Lower leg skin (tissue), 4 donors: ENCODE data around the gene WNT6. TPM values are rescaled to one million over a fixed set of nuclear protein-coding genes. Genes with fewer than 3 reads are reported as not detected.

ENCODE experiments used
- DNase-seq, 2 donors: peaks; one replicate each; pipeline ENCODE4 v3.0.0-alpha.2; 2019; ENCODE audit warnings: low spot score in 2 of 2
- H3K4me3 ChIP-seq: fragments of 200-600 bp; sonication (generic); 2 replicates; pipeline ENCODE4 v1.5.1; 2017; ENCODE audit warnings: mild to moderate bottlenecking, low read depth; ENCODE audit not compliant: poor library complexity, severe bottlenecking
- CTCF ChIP-seq, 3 donors: fragments of 450-650 bp; IDR thresholded peaks; one replicate each; pipeline ENCODE4 v1.5.1; 2016; ENCODE audit warnings: antibody characterized with exemption in 3 of 3, mild to moderate bottlenecking in 3 of 3, moderate library complexity in 2 of 3
- POLR2A ChIP-seq, 2 donors: fragments of 450-650 bp; IDR thresholded peaks; one replicate each; pipeline ENCODE4 v1.6.1; 2016 to 2017; ENCODE audit warnings: antibody characterized with exemption in 2 of 2, mild to moderate bottlenecking in 1 of 2, moderate library complexity in 1 of 2
- WGBS, 2 donors: methylation state at CpG; one replicate each; pipeline ENCODE4 v1.1.5; 2018; 5-methylcytosine and 5-hydroxymethylcytosine counted together
- intact Hi-C: fragments of 100-400 bp; cut with DNase I; formaldehyde crosslinking; loops from one replicate; pipeline ENCODE4 v1.15.0; 2023; ENCODE audit warnings: low total_unique reads
- total RNA-seq, 4 donors: library from RNA; depleted of rRNA; stranded (reverse); fragments of >200 nt; gene quantifications; one replicate each; pipeline ENCODE4 v1.1.0, GENCODE V29; 2016

Gene WNT6
- total RNA-seq, 4 donors from 2014 or later: 1.3 to 5.5 (median 3.7) TPM

- TF ChIP-seq POLR2A (IDR thresholded peaks at IDR 0.05) (no peak), CTCF (IDR thresholded peaks at IDR 0.05) (no peak)
- DNase-seq: peak in 1 of 2 donors; percentile 88
- H3K4me3 ChIP-seq: no peak overlapping the region
- intact Hi-C loops: no loop called here
- WGBS, 2 donors: 44 to 59% methylated on average over 12 of the region's 12 CpGs
Observed at GRCh38 chr2:218894151-218894879, 34.7 kb downstream of the WNT6 start.

GRCh38 chr2:218894880-218895157, 35.2 kb downstream of the WNT6 start:
- no peak overlapping the region for H3K4me3 ChIP-seq
- peak in 1 of 2 donors; percentile 76 for DNase-seq
- WGBS, 2 donors: 51 to 73% methylated on average over 4 of the region's 4 CpGs
- TF ChIP-seq CTCF (IDR thresholded peaks at IDR 0.05) (no peak), POLR2A (IDR thresholded peaks at IDR 0.05) (no peak)
- intact Hi-C loops: no loop called here

GRCh38 chr2:218895326-218895725, 35.7 kb downstream of the WNT6 start:
- WGBS, 2 donors: 49 to 53% methylated on average over 3 of the region's 3 CpGs
- intact Hi-C loops: no loop called here
- peak in 1 of 2 donors; percentile 85 for DNase-seq
- TF ChIP-seq POLR2A (IDR thresholded peaks at IDR 0.05) (no peak), CTCF (IDR thresholded peaks at IDR 0.05) (no peak)
- H3K4me3 ChIP-seq: no peak overlapping the region

GRCh38 chr2:218895759-218896500, 36.3 kb downstream of the WNT6 start:
- intact Hi-C loops: no loop called here
- TF ChIP-seq CTCF (IDR thresholded peaks at IDR 0.05) (no peak), POLR2A (IDR thresholded peaks at IDR 0.05) (no peak)
- no peak overlapping the region for H3K4me3 ChIP-seq
- peak in 1 of 2 donors; percentile 76 for DNase-seq
- WGBS, 2 donors: 32 to 37% methylated on average over 8 of the region's 8 CpGs

- TF ChIP-seq CTCF (IDR thresholded peaks at IDR 0.05): no peak
- TF ChIP-seq POLR2A (IDR thresholded peaks at IDR 0.05): no peak
- WGBS, 2 donors: 6 to 7% methylated on average over 31 to 37 of the region's 40 CpGs
- DNase-seq: peak in 1 of 2 donors; percentile 85
- H3K4me3 ChIP-seq: no peak overlapping the region
- intact Hi-C loops: no loop called here
Observed at GRCh38 chr2:218896501-218897393, 37.1 kb downstream of the WNT6 start.
